Measurements from ENCODE around the gene GLDN. TPM values are rescaled to one million over a fixed set of nuclear protein-coding genes. Genes with fewer than 3 reads are reported as not detected.

Gene GLDN
- total RNA-seq, 1 donor from 2014 or later, result 0.09 TPM

- no peak overlapping the region for H3K4me2 ChIP-seq (ENCODE audit: low read length)
- no peak overlapping the region for H2AFZ ChIP-seq (ENCODE audit: low read depth, low read length)
- TF ChIP-seq EZH2 (IDR thresholded peaks at IDR 0.05; ENCODE audit: insufficient read depth, low read length), result no peak
- no peak for TF ChIP-seq CTCF (IDR thresholded peaks at IDR 0.05; ENCODE audit: insufficient read depth, low read depth, low read length)
- no peak overlapping the region for H3K4me3 ChIP-seq (ENCODE audit: insufficient read depth, low read depth, low read length)
- FAIRE-seq, result no peak
- Mint-ChIP-seq H3K27ac (ENCODE audit: unreplicated experiment) (no peak overlapping the region), H3K9me3 (ENCODE audit: unreplicated experiment) (no peaks in the 10 kb centered on the region), H3K4me3 (ENCODE audit: unreplicated experiment) (no peak overlapping the region), H3K4me1 (ENCODE audit: low read depth, unreplicated experiment) (no peaks in the 10 kb centered on the region), H3K27me3 (ENCODE audit: low read depth, unreplicated experiment) (peaks cover 39% of the 10 kb centered on the region), H3K36me3 (ENCODE audit: low read depth, unreplicated experiment) (no peaks in the 10 kb centered on the region)
- DNase-seq (ENCODE audit: low read depth), result no peak
- peaks cover 7% of the 10 kb centered on the region for H3K27me3 ChIP-seq (ENCODE audit: insufficient read depth, low read length)
- H4K20me1 ChIP-seq (ENCODE audit: insufficient read depth, low read length), result no peaks in the 10 kb centered on the region
- no peak overlapping the region for H3K27ac ChIP-seq (ENCODE audit: low read depth, low read length)
- H3K9me3 ChIP-seq (ENCODE audit: insufficient read depth, low read depth, low read length), result no peaks in the 10 kb centered on the region
- H3K36me3 ChIP-seq (ENCODE audit: insufficient read depth, low read length), result no peaks in the 10 kb centered on the region
- no peaks in the 10 kb centered on the region for H3K4me1 ChIP-seq (ENCODE audit: insufficient read depth, low read length)
- no peaks in the 10 kb centered on the region for H3K79me2 ChIP-seq (ENCODE audit: insufficient read depth, low read length)
- H3K9ac ChIP-seq (ENCODE audit: low read length), result no peak overlapping the region
These were observed 42.1 kb upstream of the GLDN start for GRCh38 chr15:51299187-51300015.

GRCh38 chr15:51302480-51302879 lies 39.0 kb upstream of the GLDN start:
- no peak for TF ChIP-seq EZH2 (IDR thresholded peaks at IDR 0.05; ENCODE audit: insufficient read depth, low read length)
- TF ChIP-seq CTCF (IDR thresholded peaks at IDR 0.05; ENCODE audit: insufficient read depth, low read depth, low read length), result no peak
- Histone ChIP-seq H2AFZ (ENCODE audit: low read depth, low read length) (no peak overlapping the region), H3K4me1 (ENCODE audit: insufficient read depth, low read length) (peaks cover 3% of the 10 kb centered on the region), H3K4me3 (ENCODE audit: insufficient read depth, low read depth, low read length) (no peak overlapping the region), H3K27me3 (ENCODE audit: insufficient read depth, low read length) (peaks cover 7% of the 10 kb centered on the region), H3K9ac (ENCODE audit: low read length) (no peak overlapping the region), H3K9me3 (ENCODE audit: insufficient read depth, low read depth, low read length) (no peaks in the 10 kb centered on the region), H3K27ac (ENCODE audit: low read depth, low read length) (no peak overlapping the region), H3K36me3 (ENCODE audit: insufficient read depth, low read length) (no peaks in the 10 kb centered on the region), H4K20me1 (ENCODE audit: insufficient read depth, low read length) (no peaks in the 10 kb centered on the region), H3K4me2 (ENCODE audit: low read length) (no peak overlapping the region), H3K79me2 (ENCODE audit: insufficient read depth, low read length) (no peaks in the 10 kb centered on the region)
- Mint-ChIP-seq H3K27me3 (ENCODE audit: low read depth, unreplicated experiment) (peaks cover 30% of the 10 kb centered on the region), H3K4me1 (ENCODE audit: low read depth, unreplicated experiment) (no peaks in the 10 kb centered on the region), H3K4me3 (ENCODE audit: unreplicated experiment) (no peak overlapping the region), H3K9me3 (ENCODE audit: unreplicated experiment) (peaks cover 3% of the 10 kb centered on the region), H3K27ac (ENCODE audit: unreplicated experiment) (no peak overlapping the region), H3K36me3 (ENCODE audit: low read depth, unreplicated experiment) (no peaks in the 10 kb centered on the region)
- DNase-seq (ENCODE audit: low read depth) (no peak), FAIRE-seq (no peak)

DNA sequence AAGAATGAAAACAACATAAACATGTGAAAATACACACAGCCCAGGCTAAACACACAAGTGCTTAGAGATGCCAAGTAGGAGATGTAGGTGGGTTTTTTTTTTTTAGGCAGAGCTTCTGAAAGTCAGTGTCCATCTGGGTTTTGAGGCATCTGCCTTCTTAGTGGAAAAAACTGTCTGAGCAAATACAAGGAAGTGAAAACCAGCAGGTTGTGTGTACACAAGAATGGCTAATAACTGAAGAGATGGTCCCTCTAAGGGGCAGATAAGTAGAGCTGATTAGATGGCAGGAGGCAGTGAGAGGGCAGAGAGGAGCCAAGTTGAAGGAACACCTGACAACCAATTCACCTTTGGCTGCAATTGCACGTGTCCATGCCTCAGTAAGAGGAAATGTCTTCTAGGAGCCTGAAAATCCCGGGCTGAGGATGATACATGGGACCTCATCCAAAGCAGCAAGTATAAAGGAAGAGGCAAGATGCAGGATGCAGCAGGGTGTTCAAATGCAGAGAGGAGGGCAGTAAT lies 37.9 kb upstream of the GLDN start:
- Histone ChIP-seq H3K27ac (ENCODE audit: low read depth, low read length) (no peak overlapping the region), H3K9me3 (ENCODE audit: insufficient read depth, low read depth, low read length) (no peaks in the 10 kb centered on the region), H3K79me2 (ENCODE audit: insufficient read depth, low read length) (no peaks in the 10 kb centered on the region), H3K4me3 (ENCODE audit: insufficient read depth, low read depth, low read length) (no peak overlapping the region), H3K27me3 (ENCODE audit: insufficient read depth, low read length) (peaks cover 7% of the 10 kb centered on the region), H3K36me3 (ENCODE audit: insufficient read depth, low read length) (no peaks in the 10 kb centered on the region), H3K4me2 (ENCODE audit: low read length) (no peak overlapping the region), H3K9ac (ENCODE audit: low read length) (no peak overlapping the region), H2AFZ (ENCODE audit: low read depth, low read length) (no peak overlapping the region), H4K20me1 (ENCODE audit: insufficient read depth, low read length) (no peaks in the 10 kb centered on the region), H3K4me1 (ENCODE audit: insufficient read depth, low read length) (peaks cover 3% of the 10 kb centered on the region)
- FAIRE-seq (no peak), DNase-seq (ENCODE audit: low read depth) (no peak)
- Mint-ChIP-seq H3K4me3 (ENCODE audit: unreplicated experiment) (no peak overlapping the region), H3K36me3 (ENCODE audit: low read depth, unreplicated experiment) (no peaks in the 10 kb centered on the region), H3K4me1 (ENCODE audit: low read depth, unreplicated experiment) (no peaks in the 10 kb centered on the region), H3K9me3 (ENCODE audit: unreplicated experiment) (peaks cover 5% of the 10 kb centered on the region), H3K27ac (ENCODE audit: unreplicated experiment) (no peak overlapping the region), H3K27me3 (ENCODE audit: low read depth, unreplicated experiment) (peaks cover 40% of the 10 kb centered on the region)
- TF ChIP-seq EZH2 (IDR thresholded peaks at IDR 0.05; ENCODE audit: insufficient read depth, low read length) (no peak), CTCF (IDR thresholded peaks at IDR 0.05; ENCODE audit: insufficient read depth, low read depth, low read length) (no peak)

All from astrocyte (in vitro differentiated cells and primary cell).